H1 (cell line): ENCODE results near the gene SEC11A. TPM values are rescaled to one million over a fixed set of nuclear protein-coding genes. Genes with fewer than 3 reads are reported as not detected.

ENCODE experiments used
- CTCF ChIA-PET: fragments of 300-600 bp; sonication (Branson Sonifier 250); formaldehyde crosslinking; loops from one replicate; lab custom pipeline; 2021; ENCODE audit not compliant: partially characterized antibody; lab: Charles Lee
- POLR2A ChIA-PET: fragments of 300-600 bp; sonication (Branson Sonifier 250); formaldehyde crosslinking; loops from one replicate; lab custom pipeline; 2021; ENCODE audit warnings: inconsistent platforms; ENCODE audit not compliant: partially characterized antibody; lab: Charles Lee
- DNase-seq, 2 experiments: peaks; one replicate each; pipeline versions ENCODE4 v3.0.0 to v3.0.0-alpha.2; 2010 to 2022; ENCODE audit warnings: low spot score in 2 of 2, low read depth in 1 of 2, mixed read lengths in 1 of 2
- FAIRE-seq: peaks from 2 replicates; lab custom pipeline; 2011; peaks lifted over from hg19 to GRCh38; lab: Jason Lieb, UNC
- H2AFZ ChIP-seq: 2 replicates; pipeline ENCODE4 v1.8.1; 2012; ENCODE audit warnings: low read length, inconsistent platforms
- H2AK5ac ChIP-seq: 2 replicates; pipeline ENCODE4 v1.6.1; 2013; ENCODE audit warnings: low read depth, low read length
- H2BK120ac ChIP-seq: replicated peaks from 2 replicates; pipeline ENCODE3; 2013; ENCODE audit warnings: low read depth, low read length, inconsistent platforms
- H2BK12ac ChIP-seq: 2 replicates; pipeline ENCODE4 v1.6.1; 2013; ENCODE audit warnings: low read depth, low read length
- H2BK15ac ChIP-seq: 2 replicates; pipeline ENCODE4 v1.6.1; 2013; ENCODE audit warnings: low read length
- H2BK20ac ChIP-seq: 2 replicates; pipeline ENCODE4 v1.6.1; 2013; ENCODE audit warnings: low read length
- H2BK5ac ChIP-seq: 2 replicates; pipeline ENCODE4 v1.6.1; 2013; ENCODE audit warnings: low read depth, low read length
- H3K14ac ChIP-seq: 2 replicates; pipeline ENCODE4 v1.6.1; 2013; ENCODE audit warnings: inconsistent platforms; ENCODE audit not compliant: insufficient read length
- H3K18ac ChIP-seq: 2 replicates; pipeline ENCODE4 v1.6.1; 2013; ENCODE audit warnings: low read length; ENCODE audit errors: extremely low read depth
- H3K23ac ChIP-seq: 2 replicates; pipeline ENCODE4 v1.6.1; 2013; ENCODE audit warnings: inconsistent platforms; ENCODE audit not compliant: insufficient read length
- H3K23me2 ChIP-seq: 2 replicates; pipeline ENCODE4 v1.6.1; 2013; ENCODE audit warnings: low read depth, low read length
- H3K27ac ChIP-seq: 2 replicates; pipeline ENCODE4 v1.6.1; 2011; ENCODE audit warnings: low read depth, low read length, inconsistent platforms
- H3K27me3 ChIP-seq, 4 experiments: replicated peaks in 1 of 4; 1 replicate in 1 of 4; 2 replicates in 3 of 4; pipeline versions ENCODE4 v1.6.1 to v1.8.1; 2011 to 2013; ENCODE audit warnings: low read length in 3 of 4, mild to moderate bottlenecking in 3 of 4, inconsistent platforms in 2 of 4, mixed read lengths in 2 of 4, moderate library complexity in 1 of 4; ENCODE audit not compliant: control insufficient read depth in 3 of 4, insufficient read depth in 3 of 4; ENCODE audit errors: extremely low read depth in 1 of 4
- H3K36me3 ChIP-seq, 4 experiments: 2 replicates each; pipeline versions ENCODE4 v1.6.1 to v1.8.1; 2011 to 2013; ENCODE audit warnings: mild to moderate bottlenecking in 4 of 4, low read length in 3 of 4, moderate library complexity in 2 of 4, control low read depth in 1 of 4, inconsistent platforms in 1 of 4; ENCODE audit not compliant: insufficient read depth in 4 of 4, control insufficient read depth in 2 of 4
- H3K4ac ChIP-seq: replicated peaks from 2 replicates; pipeline ENCODE3; 2013; ENCODE audit warnings: low read length, low read depth, mixed read lengths, inconsistent platforms; ENCODE audit not compliant: insufficient read length
- H3K4me1 ChIP-seq, 4 experiments: replicated peaks in 1 of 4; 1 replicate in 1 of 4; 2 replicates in 3 of 4; pipeline versions ENCODE4 v1.6.1 to v1.8.1; 2011 to 2013; ENCODE audit warnings: low read length in 3 of 4, inconsistent platforms in 2 of 4, mixed read lengths in 1 of 4; ENCODE audit not compliant: insufficient read depth in 4 of 4, control insufficient read depth in 3 of 4
- H3K4me2 ChIP-seq, 2 experiments: 2 replicates each; pipeline versions ENCODE4 v1.6.1 to v1.8.1; 2011 to 2013; ENCODE audit warnings: low read depth in 2 of 2, low read length in 2 of 2, control low read depth in 1 of 2, inconsistent platforms in 1 of 2, mild to moderate bottlenecking in 1 of 2; ENCODE audit not compliant: insufficient read depth in 1 of 2
- H3K4me3 ChIP-seq, 4 experiments: fragments of 200-600, 300-600 bp in 1 of 4; sonication (generic), shearing (Covaris generic), sonication (Bioruptor Twin) in 1 of 4; 2 replicates each; pipeline versions ENCODE4 v1.5.1 to v1.8.1; 2011 to 2016; ENCODE audit warnings: low read length in 4 of 4, low read depth in 3 of 4, control low read depth in 2 of 4, inconsistent platforms in 2 of 4, mild to moderate bottlenecking in 2 of 4, mixed read lengths in 1 of 4, moderate library complexity in 1 of 4; ENCODE audit not compliant: insufficient read depth in 2 of 4; ENCODE audit errors: extremely low read depth in 1 of 4
- H3K56ac ChIP-seq: replicated peaks from 2 replicates; pipeline ENCODE3; 2013; ENCODE audit warnings: low read depth, mild to moderate bottlenecking, mixed read lengths, low read length, inconsistent platforms; ENCODE audit not compliant: insufficient read length
- H3K79me1 ChIP-seq: 2 replicates; pipeline ENCODE4 v1.6.1; 2013; ENCODE audit warnings: low read depth, low read length, control low read depth
- H3K79me2 ChIP-seq, 2 experiments: 2 replicates each; pipeline versions ENCODE4 v1.6.1 to v1.8.1; 2012 to 2013; ENCODE audit warnings: low read length in 2 of 2, mild to moderate bottlenecking in 2 of 2, inconsistent platforms in 1 of 2; ENCODE audit not compliant: insufficient read depth in 2 of 2, control insufficient read depth in 1 of 2
- H3K9ac ChIP-seq, 4 experiments: replicated peaks in 1 of 4; 1 replicate in 1 of 4; 2 replicates in 3 of 4; pipeline versions ENCODE4 v1.6.1 to v1.8.1; 2011 to 2013; ENCODE audit warnings: low read depth in 3 of 4, low read length in 3 of 4, control low read depth in 2 of 4, mild to moderate bottlenecking in 2 of 4, moderate library complexity in 2 of 4, inconsistent platforms in 1 of 4; ENCODE audit errors: extremely low read depth in 1 of 4
- H3K9me3 ChIP-seq, 2 experiments: 2 replicates each; pipeline versions ENCODE4 v1.6.1 to v1.8.1; 2012 to 2013; ENCODE audit warnings: mild to moderate bottlenecking in 2 of 2, moderate library complexity in 2 of 2, control low read depth in 1 of 2, inconsistent platforms in 1 of 2, low read depth in 1 of 2, low read length in 1 of 2, mixed read lengths in 1 of 2; ENCODE audit not compliant: insufficient read depth in 2 of 2
- H4K20me1 ChIP-seq, 2 experiments: replicated peaks in 1 of 2; 2 replicates each; pipeline versions ENCODE3 to v1.8.1; 2011 to 2013; ENCODE audit warnings: inconsistent platforms in 2 of 2, low read length in 2 of 2, mild to moderate bottlenecking in 1 of 2; ENCODE audit not compliant: insufficient read depth in 2 of 2, control insufficient read depth in 1 of 2
- H4K5ac ChIP-seq: 2 replicates; pipeline ENCODE4 v1.6.1; 2013; ENCODE audit warnings: low read length, low read depth, mixed read lengths, inconsistent platforms; ENCODE audit not compliant: insufficient read length
- H4K8ac ChIP-seq: 2 replicates; pipeline ENCODE4 v1.8.0; 2013; ENCODE audit warnings: mild to moderate bottlenecking, moderate library complexity, low read length, inconsistent platforms; ENCODE audit not compliant: insufficient read depth; ENCODE audit errors: extremely low read depth
- H4K91ac ChIP-seq: replicated peaks from 2 replicates; pipeline ENCODE3; 2013; ENCODE audit warnings: low read length, mixed read lengths, inconsistent platforms; ENCODE audit not compliant: insufficient read length
- BACH1 ChIP-seq: IDR thresholded peaks from 2 replicates; pipeline ENCODE4 v1.6.1; 2012; ENCODE audit warnings: low read length, improper control_type of control experiment
- CBX5 ChIP-seq: fragments of 300-800, 300-1000 bp; sonication (generic); IDR thresholded peaks from 2 replicates; pipeline ENCODE4 v1.7.1; 2016; ENCODE audit warnings: antibody characterized with exemption, low read length, low read depth
- CTBP2 ChIP-seq: IDR thresholded peaks from 2 replicates; pipeline ENCODE4 v1.7.0; 2011; ENCODE audit warnings: borderline replicate concordance, mild to moderate bottlenecking, moderate library complexity, mixed read lengths, low read length; ENCODE audit not compliant: insufficient read depth, insufficient read length
- HDAC6 ChIP-seq: IDR thresholded peaks from one replicate; pipeline ENCODE4 v1.7.1; 2012; ENCODE audit warnings: low read depth, mild to moderate bottlenecking, inconsistent platforms, low read length, moderate library complexity
- KDM4A ChIP-seq: IDR thresholded peaks from one replicate; pipeline ENCODE4 v1.7.1; 2012; ENCODE audit warnings: low read depth, mild to moderate bottlenecking, moderate library complexity, low read length, inconsistent platforms; ENCODE audit not compliant: severe bottlenecking
- POLR2A ChIP-seq, 2 experiments: IDR thresholded peaks; 1 replicate in 1 of 2; 2 replicates in 1 of 2; pipeline ENCODE4 v1.6.1; 2011; ENCODE audit warnings: low read depth in 2 of 2, low read length in 2 of 2, mild to moderate bottlenecking in 2 of 2; ENCODE audit errors: control extremely low read depth in 1 of 2
- TEAD4 ChIP-seq: IDR thresholded peaks from 2 replicates; pipeline ENCODE4 v1.6.1; 2012; ENCODE audit warnings: low read depth, low read length, inconsistent platforms, mixed read lengths
- ZNF274 ChIP-seq: IDR thresholded peaks from 2 replicates; pipeline ENCODE4 v1.7.0; 2012; ENCODE audit warnings: low read length, borderline replicate concordance; ENCODE audit errors: extremely low read depth
- WGBS, 2 experiments: shearing (Covaris generic) in 1 of 2; methylation state at CpG; one replicate each; pipeline versions ENCODE4 v1.1.6 to v1.1.7; 2013 to 2015; ENCODE audit warnings: low lambda C conversion rate in 2 of 2, mixed read lengths in 2 of 2, inconsistent platforms in 1 of 2, low coverage in 1 of 2, missing lambda C conversion rate in 1 of 2; ENCODE audit not compliant: insufficient replicate concordance in 2 of 2, insufficient coverage in 1 of 2, insufficient read length in 1 of 2; ENCODE audit errors: extremely low coverage in 1 of 2, missing lambda C conversion rate in 1 of 2; 5-methylcytosine and 5-hydroxymethylcytosine counted together
- polyA plus RNA-seq, 7 experiments: library from polyadenylated mRNA; depleted of rRNA in 3 of 7; stranded (reverse) in 5 of 7; unstranded in 2 of 7; fragments of >200 nt in 5 of 7; fragments of 200-250 nt in 2 of 7; gene quantifications; 1 replicate in 5 of 7; 2 replicates in 1 of 7; 4 replicates in 1 of 7; pipeline versions ENCODE4 v1.2.1 to v1.2.3, GENCODE V29; 2011 to 2013; ENCODE audit warnings: missing spikeins in 2 of 7, mixed read lengths in 2 of 7
- total RNA-seq: library from RNA; stranded (reverse); fragmentation: NEBNext Ultra II Directional; extraction: Animal tissue kit (Norgen Biotek cat#: 25700); gene quantifications from 2 replicates; pipeline ENCODE4 v1.2.1, GENCODE V29; 2021

SEC11A gene
- total and polyA plus RNA-seq, 2 of the 8 experiments (the other 6 are each of a cell fraction or from before 2014, with no cell fraction given) = 268 to 316 TPM

DNA sequence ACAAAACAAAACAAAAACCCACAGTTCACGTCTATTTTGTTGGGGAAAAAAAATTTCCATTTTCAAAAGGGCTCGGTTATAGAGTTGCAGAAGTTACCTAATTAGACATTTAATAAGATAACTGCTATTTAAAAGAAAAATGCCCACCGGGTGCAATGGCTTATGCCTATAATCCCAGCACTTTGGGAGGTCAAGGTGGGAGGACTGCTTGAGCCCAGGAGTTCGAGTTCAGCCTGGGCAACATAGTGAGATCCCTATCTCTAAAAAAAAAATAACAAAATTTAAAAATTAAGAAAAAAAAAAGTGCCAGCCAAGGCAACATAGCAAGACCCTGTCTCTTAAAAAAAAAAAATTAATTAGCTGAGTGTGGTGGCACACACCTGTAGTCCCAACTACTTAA is 19.2 kb downstream of the SEC11A start:
- Histone ChIP-seq H3K23ac (no peak overlapping the region), H2BK12ac (no peak overlapping the region), H3K27ac (no peak overlapping the region), H4K91ac (no peak overlapping the region), H3K9ac (no peak overlapping the region), H3K4me2 (no peak overlapping the region), H3K14ac (no peak overlapping the region), H2BK15ac (no peak overlapping the region), H4K8ac (no peak overlapping the region), H3K4me3 (no peak overlapping the region), H3K56ac (no peak overlapping the region), H4K5ac (no peak overlapping the region), H2AFZ (no peak overlapping the region), H2BK120ac (no peak overlapping the region), H3K18ac (no peak overlapping the region), H3K36me3 (no peaks in the 10 kb centered on the region), H3K27me3 (no peaks in the 10 kb centered on the region), H3K23me2 (no peaks in the 10 kb centered on the region), H3K4me1 (no peaks in the 10 kb centered on the region), H3K79me2 (peaks cover 0 to 96% of the 10 kb centered on the region in 2 experiments; a peak in 3 of 4 replicates), H2AK5ac (no peak overlapping the region), H4K20me1 (peaks cover 0 to 6% of the 10 kb centered on the region in 2 experiments), H3K4ac (no peak overlapping the region), H2BK20ac (no peak overlapping the region), H3K79me1 (peaks cover 2% of the 10 kb centered on the region), H2BK5ac (no peak overlapping the region), H3K9me3 (no peaks in the 10 kb centered on the region)
- FAIRE-seq (no peak), DNase-seq (no peak)
- ChIA-PET POLR2A (interaction anchor here (0.6 to 0.9 kb wide), 2 partner anchors 17 to 25 kb away, joined by 3 read pairs; no protein-coding TSS in a partner anchor), CTCF (interaction anchor here (1.7 kb wide), 1 partner anchor 10 kb away, joined by 7 read pairs; no protein-coding TSS in a partner anchor)
- WGBS, 2 experiments = 93% methylated on average over 4 of the region's 4 CpGs; no CpG with 5 or more reads in 1 of the 2 experiments
- no peak for TF ChIP-seq KDM4A
- TF ChIP-seq POLR2A (IDR thresholded peaks at IDR 0.05; ENCODE audit: control extremely low read depth in 1 of 2, low read depth in 2 of 2, low read length in 2 of 2) = no peak
- no peak for TF ChIP-seq CTBP2
- no peak for TF ChIP-seq TEAD4
- no peak for TF ChIP-seq CBX5
- no peak for TF ChIP-seq ZNF274
- TF ChIP-seq HDAC6 = no peak
- TF ChIP-seq BACH1 = no peak
